NCI-H82 treated with DMSO at 0.1 percent for 48 hours (cell line): ENCODE results near the gene OR2L8.
A peak's percentile ranks its signal among the peaks of the same experiment; 100 is the strongest.

Experiments
- DNase-seq: peaks from one replicate; lab custom pipeline; 2025; ENCODE audit not compliant: unreplicated experiment; lab: John Stamatoyannopoulos, UW

The OR2L8 gene, protein sequence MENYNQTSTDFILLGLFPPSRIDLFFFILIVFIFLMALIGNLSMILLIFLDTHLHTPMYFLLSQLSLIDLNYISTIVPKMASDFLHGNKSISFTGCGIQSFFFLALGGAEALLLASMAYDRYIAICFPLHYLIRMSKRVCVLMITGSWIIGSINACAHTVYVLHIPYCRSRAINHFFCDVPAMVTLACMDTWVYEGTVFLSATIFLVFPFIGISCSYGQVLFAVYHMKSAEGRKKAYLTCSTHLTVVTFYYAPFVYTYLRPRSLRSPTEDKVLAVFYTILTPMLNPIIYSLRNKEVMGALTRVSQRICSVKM

DNA sequence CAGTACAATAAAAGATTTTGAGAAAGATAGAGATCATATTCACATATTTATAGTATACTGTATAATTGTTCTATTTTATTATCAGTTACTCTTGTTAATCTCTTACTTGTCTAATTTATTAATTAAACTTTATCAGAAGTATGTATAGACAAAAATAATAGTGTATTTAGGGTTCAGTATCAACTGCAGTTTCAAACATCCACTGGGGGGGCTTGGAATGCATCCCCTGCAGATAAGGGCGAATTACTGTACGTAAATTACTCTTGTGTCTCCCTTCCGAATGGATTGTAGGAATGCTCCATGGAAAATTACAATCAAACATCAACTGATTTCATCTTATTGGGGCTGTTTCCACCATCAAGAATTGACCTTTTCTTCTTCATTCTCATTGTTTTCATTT lies at the start of gene OR2L8:
TSS of gene OR2L8 (plus strand) at position 301 of the 400 bp plus-strand sequence. CDS start at position 301, 0 bp downstream.
- DNase-seq: no peak

DNA sequence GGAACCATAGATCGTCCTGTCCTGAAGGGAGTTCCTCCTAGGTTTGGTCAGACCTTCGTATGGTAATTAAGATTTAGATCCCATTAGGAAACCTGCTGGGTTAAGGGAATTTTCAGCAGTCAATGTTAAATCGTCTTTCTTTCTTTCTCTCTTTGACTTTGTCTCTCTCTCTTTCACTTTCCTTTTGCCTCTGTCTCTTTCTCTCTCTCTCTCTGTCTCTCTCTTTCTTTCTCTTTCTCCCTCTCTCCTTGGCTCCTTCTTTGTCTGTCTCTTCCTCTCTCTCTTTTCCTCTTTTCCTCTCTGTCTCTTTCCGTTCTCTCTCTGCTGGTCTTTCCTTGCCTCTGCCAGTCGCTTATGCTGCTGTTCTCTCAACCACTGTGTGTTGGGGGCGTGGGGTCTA lies 44.5 kb upstream of the OR2L8 start:
- DNase-seq: no peak

DNA sequence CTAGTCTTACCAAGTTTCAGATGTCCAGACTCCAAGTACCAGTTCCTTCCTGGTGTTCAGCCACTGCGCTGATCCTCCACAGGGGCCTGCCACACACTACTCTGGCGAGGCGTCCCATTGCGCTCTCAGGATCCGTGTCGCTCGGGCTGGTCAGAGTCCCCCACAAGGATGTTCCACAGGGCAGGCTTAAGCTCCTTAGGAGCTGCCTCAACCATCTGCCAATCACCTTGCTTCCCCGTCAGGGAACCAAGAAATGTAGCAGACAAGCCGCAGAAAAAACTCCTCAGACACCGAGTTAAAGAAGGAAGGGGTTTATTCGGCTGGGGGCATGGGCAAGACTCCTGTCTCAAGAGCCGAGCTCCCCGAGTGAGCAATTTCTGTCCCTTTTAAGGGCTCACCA lies 43.5 kb upstream of the OR2L8 start:
- no peak for DNase-seq

DNA sequence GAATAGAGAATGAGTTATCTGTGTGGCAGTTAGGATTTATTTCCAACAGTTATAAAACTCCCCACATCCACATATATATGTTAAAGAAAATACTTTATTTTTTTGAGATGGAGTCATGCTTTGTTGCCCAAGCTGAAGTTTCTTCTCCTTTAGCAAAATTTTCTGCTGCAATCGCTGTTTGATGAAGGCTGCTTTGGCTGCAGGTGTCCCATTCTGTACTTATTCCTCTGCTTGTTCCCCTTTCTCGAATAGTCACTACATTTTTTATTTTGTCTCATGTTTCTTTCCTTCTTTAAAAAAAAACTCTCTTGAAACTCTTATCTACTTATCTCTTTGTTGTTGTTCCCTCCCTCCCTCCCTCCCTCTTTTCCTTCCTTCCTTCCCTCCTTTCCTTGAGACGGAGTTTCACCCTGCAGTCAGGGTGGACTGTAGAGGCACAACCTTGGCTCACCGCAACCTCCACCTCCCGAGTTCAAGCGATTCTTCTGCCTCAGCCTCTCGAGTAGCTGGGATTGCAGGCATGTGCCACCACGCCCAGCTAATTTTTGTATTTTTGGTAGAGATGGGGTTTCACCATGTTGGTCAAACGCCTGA lies 42.7 kb upstream of the OR2L8 start:
- DNase-seq: no peak

DNA sequence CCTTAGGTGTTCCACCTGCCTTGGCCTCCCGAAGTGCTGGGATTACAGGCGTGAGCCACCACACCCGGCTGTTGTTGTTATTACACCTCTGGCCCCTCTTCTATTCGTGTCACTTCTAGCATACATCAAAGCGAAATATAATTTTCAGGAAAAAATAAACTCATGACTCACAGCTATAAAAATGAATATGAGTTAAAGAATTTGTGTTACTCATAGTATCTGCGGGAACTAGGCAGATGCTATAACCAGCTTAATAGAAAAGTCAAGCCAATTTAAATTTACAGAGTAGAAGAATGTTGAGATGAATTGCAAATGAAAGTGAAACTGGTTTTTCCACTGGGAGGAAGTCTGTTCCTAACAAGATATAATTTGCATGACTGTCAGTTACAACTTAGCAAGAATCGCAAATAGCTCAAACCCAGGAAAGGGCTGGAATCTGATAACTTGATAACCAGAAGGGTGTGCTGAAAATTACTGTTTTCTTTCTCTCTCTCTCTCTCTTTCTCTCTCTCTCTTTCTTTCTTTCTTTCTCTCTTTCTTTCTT lies 42.1 kb upstream of the OR2L8 start:
- no peak for DNase-seq

DNA sequence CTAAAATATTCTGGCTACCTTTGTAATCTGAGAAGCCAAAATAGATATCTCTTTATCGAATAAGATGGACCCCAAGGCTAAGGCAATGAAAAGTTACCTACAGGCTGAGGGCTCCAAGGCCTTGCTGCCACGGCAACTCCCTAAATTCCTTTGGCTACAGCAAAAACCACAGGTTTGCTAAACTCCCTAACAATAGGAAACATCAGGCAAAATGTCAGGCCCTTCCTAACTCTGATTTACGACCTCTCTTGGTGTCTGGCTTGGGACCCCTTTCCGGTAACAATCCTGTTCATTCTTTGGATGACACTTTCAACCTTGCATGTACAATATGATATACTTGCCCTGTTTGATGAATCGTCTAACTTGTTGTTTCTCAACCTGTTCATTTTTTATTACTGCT lies 39.9 kb upstream of the OR2L8 start:
- DNase-seq: no peak

DNA sequence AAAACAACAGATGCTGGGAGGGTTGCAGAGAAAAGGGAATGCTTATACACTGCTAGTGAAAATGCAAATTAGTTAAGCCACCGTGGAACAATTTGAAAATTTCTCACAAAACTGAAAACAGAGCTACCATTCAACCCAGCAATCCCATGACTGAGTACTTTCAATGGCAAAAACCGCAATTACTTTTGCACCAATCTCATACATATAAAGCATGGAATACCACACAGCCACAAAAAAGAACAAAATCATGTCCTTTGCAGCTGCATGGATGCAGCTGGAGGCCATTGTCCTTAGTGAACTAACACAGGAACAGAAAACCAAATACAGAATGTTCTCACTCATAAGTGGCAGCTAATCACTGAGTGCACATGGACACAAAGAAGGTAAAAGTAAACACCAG lies 34.9 kb upstream of the OR2L8 start:
- DNase-seq: no peak

DNA sequence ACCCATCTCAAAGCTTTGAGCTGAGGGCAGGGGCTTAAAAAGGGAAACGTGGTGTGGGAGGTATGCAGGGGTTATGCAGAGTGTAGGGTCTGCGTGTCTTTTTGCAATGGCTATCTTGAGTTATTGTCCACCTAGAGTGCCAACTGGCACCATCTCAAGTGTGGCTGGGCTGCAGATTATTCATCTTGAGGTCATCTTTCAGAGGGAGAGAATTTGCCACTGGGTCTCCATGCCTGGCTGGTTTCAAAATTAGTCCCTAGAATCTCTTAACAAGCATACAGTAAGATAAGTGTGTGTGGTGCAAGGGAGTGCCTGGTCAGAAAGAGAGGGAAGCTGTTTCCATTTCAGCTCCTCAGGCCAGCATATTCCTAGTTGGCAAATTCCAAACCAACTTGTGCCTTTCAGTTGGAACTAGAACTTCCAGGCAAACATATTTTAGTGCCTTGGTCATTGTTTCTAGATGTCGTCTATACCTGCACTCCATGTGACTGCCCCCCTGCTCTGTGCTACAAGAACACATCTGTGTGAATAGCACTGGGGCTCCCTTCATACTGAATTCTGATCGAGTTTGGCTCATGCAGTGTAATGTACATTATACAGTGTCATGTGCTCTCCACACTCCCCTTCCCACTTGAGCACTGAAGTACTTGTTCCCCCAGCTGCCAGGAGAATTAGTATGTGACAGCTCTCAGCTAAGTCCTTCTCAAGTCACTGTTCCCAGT lies 33.6 kb upstream of the OR2L8 start:
- DNase-seq: no peak

DNA sequence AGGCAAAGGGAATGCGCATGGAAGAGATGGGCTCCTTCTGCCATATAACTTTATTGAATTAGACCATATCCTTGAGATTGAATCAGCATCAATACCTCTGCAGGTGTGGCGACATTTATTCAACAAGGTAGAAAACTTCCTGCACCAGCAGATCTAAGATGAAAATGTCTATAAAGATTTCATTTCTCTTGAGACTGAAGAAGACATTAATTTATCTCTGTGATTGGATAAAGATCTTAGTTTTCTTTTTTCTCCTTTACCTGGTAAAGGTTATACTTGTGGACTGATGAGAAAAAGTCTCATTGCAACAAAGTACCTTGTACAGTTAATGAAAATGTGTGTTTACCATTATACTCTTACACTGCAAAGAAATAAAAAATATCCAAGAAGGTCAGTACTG lies 28.7 kb upstream of the OR2L8 start, which contains the start of gene OR2T8:
TSS of gene OR2T8 (plus strand) at position 301 of the 400 bp plus-strand sequence. CDS start 766 bp downstream, outside the sequence.
- DNase-seq: no peak

DNA sequence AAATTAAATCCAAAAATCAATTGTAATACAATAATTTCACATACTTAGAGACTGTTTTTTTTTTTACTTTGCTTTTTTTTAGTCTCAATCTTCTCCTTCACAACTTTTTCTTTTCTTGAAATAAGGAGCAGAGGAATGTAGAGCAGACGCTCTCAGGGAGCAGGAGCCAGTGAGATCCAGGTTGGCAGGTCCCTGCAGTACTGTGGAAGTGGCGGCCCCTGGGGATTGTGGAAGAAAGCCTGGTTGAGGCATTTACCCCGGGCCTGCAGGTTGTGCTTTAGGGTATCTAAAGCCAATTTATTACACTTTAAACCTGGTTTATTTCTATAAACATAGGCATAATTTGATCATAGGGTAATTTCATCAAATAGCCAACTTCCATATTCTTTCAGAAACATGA lies 24.7 kb upstream of the OR2L8 start:
- DNase-seq: no peak

DNA sequence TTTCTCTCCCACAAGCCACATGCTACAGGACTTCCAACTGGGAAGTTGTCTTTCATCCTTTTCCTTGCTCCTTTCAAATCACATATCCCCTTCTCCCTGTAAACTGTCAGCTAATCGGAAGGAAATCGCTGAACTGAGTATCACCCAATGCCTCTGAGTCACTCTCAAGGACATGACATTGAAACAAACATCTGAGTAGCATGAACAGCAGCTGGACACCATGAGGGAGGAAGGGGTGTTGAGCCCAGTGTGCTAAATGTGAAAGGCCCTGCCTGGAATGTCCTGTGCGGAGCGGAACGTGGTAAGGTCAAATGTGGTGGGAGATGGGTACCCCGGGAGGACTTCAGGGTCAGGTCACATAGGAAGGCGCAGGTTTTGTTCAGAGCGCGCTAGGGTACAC lies 23.8 kb upstream of the OR2L8 start, which contains the start of gene OR2AJ1:
TSS of gene OR2AJ1 (plus strand) at position 22 of the 400 bp plus-strand sequence. CDS start 8,880 bp downstream, outside the sequence.
- DNase-seq: no peak

DNA sequence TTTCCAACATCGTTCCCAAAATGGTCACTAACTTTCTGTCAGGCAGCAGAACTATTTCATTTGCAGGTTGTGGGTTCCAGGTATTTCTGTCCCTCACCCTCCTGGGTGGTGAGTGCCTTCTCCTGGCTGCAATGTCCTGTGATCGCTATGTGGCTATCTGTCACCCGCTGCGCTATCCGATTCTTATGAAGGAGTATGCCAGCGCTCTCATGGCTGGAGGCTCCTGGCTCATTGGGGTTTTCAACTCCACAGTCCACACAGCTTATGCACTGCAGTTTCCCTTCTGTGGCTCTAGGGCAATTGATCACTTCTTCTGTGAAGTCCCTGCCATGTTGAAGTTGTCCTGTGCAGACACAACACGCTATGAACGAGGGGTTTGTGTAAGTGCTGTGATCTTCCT lies 14.7 kb upstream of the OR2L8 start:
- no peak for DNase-seq

DNA sequence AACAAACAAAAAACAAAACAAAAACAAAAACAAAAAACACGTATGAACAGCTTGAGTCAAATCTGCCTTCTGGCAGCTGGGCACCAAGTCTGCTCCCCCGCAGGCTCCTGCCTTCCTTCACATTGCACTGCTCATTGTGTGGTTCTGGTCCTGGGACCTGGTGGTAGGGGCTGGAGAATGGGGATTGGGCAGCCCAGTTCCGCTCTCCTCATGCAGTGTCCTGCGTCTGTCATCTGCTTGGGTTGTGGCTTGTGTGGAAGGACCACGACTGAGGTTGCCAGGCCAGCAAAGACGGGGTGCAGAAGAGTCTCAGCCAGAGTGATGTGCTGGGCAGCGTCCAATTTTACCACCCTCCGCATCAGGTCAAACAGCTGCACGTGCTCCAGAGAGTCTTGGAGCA lies 12.9 kb upstream of the OR2L8 start:
- no peak for DNase-seq

DNA sequence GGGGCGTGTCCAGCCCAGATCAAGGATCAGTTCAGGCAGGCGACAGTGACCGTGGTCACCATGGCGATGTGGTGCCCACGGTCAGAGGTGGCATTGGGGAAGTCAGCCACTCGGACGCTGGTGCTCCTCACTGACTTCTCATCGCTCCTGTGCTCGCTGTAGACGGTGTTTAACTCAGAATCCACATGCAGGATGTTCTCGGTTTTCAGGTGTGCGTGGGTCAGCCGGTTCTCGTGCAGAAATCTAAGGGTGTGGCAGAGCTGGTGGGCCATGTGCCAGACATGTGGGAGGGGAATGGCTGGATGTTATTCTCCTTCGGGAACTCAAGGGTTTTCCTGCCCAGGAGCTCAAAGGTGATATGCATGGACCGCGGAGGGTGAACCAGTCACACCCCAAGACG lies 12.2 kb upstream of the OR2L8 start:
- DNase-seq: no peak

DNA sequence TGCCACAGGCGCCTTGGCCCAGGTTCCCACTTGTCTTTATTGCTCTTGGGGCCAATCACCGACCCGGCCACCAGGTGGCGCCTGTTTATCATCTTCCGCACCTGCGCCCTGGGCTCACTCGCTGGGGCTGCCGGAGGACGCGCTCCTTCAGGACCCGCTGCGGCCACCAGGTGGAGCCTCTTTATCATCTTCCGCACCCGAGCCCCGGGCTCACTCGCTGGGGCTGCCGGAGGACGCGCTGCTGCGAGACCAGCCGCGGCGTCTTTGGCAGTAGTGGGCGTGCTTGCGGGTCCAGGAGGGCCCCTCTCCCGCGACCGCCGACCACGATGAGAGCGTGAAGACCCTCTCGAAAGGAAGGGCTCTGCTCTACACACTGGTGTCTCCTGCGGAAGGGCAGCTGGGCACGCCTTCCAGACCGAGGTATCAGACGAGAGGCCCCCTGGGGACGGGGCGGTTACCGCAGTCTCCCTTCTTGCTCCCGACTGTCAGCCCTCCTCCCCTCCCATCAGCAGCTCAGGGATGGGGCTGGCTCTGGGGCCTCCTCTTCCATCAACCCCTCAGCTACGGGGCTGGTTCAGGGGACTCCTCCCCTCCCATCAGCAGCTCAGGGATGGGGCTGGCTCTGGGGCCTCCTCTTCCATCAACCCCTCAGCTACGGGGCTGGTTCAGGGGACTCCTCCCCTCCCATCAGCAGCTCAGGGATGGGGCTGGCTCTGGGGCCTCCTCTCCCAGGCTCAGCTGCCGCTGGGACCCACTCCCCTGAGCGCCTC lies 11.5 kb upstream of the OR2L8 start:
- DNase-seq: peak; percentile 31

DNA sequence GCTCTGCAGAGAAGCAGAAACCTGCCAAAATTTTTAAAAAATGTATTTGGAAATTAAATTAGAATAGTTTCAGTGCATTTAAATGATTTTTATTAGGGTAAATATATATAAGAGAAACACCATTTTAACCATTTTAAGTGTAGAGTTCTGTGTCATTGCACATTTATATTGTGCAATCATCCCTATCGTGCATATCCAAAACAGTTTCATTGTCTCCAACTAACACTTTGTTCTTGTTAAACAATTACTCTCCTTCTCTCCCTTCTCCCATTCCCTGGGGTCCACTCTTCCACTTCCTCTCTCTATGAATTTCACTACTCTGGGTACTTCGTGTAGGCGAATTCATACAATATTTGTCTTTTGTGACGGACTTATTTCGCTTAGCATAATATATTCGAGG lies 6.0 kb upstream of the OR2L8 start:
- DNase-seq: no peak

DNA sequence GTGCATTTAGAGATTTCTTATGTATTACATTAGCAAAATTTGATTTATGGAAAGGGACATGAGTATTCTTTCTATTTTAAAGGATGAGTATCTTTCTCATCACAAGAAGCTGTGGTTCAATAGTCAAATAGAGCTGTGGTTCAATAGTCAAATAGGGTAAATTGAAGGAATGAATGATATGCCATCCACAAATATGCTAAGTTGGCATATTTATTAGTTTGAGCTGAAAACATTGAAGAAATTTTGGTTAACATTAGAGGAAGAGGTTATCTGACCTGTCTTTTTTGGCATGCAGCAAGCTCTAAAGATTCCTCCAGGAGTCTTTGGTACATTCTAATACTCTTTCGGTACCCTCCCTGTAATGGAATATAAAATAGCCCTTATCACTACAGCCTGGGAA lies 4.8 kb downstream of the OR2L8 start:
- DNase-seq: no peak

DNA sequence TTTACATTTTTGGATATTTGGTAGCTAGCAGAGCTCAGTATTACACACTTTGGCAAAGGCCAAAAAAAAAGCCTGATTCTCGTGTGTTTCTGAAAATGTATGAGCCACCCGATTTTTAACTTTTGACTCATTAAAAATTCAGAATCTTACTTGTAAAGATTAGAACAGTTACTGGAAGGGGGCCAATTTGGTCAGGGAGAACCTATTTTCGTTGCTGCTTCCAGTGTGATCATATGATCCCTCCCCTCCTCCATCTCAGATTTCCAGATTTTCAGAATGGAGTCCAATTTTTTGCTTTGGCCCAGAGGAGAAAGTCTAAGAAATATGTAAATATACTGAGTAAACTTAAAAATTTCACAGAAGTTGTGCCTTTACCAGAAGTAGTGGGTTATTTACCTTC lies 13.1 kb downstream of the OR2L8 start:
- no peak for DNase-seq

DNA sequence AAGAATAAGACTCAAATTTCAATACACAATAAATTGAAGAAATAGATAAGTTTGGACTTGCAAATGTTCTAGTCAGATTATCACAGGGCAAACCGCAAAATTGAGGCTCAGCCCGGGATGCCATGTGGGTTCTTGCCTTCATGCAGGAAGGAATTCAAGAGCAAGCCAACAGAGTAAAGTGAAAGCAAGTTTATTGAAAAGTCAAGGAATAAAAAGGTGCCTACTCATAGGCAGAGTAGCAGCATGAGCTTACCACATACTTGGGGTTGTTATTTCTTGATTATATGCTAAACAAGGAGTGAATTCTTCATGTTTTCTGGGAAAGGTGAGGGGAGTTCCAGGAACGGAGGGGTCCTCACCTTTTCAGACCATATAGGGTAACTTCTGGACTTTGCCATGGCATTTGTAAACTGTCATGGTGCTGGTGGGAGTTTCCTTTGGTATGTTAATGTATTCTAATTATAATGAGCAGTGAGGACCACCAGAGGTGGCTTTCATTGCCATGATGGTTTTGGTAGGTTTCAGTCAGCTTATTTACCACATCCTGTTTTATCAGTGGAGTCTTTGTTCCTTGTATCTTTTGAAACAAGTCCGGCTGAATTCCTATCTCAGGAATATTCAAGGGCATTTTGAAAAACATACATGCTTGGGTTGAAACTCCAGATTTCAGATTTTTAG lies 14.4 kb downstream of the OR2L8 start:
- DNase-seq: no peak

DNA sequence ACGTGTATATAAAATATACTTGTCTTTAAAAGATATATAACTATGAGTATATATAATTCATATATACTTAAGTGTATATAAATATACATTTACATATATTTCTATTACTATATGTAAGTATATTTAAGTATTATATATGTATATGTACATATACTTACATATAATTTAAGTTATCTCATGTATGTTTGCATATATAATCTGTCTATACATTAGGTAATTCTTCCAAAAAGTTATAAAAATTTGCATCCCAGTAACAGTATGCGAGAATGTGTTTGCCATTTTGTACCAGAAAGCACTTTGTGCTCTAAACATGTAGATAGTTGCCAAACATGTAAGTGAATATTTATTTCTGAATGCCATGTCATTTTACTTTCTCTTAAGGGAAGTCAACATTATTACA lies 16.3 kb downstream of the OR2L8 start, which contains the start of gene OR2AK2:
TSS of gene OR2AK2 (plus strand) at position 301 of the 400 bp plus-strand sequence. CDS start 144 bp downstream, outside the sequence.
- DNase-seq: no peak
